Measurements from ENCODE around the gene MAP3K12. TPM values are rescaled to one million over a fixed set of nuclear protein-coding genes. Genes with fewer than 3 reads are reported as not detected.

MAP3K12 gene
- total and polyA plus RNA-seq, 10 of the 15 experiments (the other 5 are each of a cell fraction or from before 2014, with no cell fraction given) = 0.45 to 14.9 (median 6.9) TPM

GRCh38 chr12:53508534-53509170, 9.4 kb upstream of the MAP3K12 start (continued):
- TF ChIP-seq HSF1 (IDR thresholded peaks at IDR 0.05; ENCODE audit: low read depth, low read length) (no peak), NRF1 (conservative IDR thresholded peaks at IDR 0.05; ENCODE audit: low read depth, low read length) (no peak), MTA3 (IDR thresholded peaks at IDR 0.05; ENCODE audit: borderline replicate concordance, low read length) (no peak), SMARCA5 (IDR thresholded peaks at IDR 0.05) (peak; percentile 72; the same call in 1 of the 2 replicates), RUNX3 (IDR thresholded peaks at IDR 0.05; ENCODE audit: low read length) (peak; percentile 60), CUX1 (IDR thresholded peaks at IDR 0.05; ENCODE audit: insufficient replicate concordance, low read depth, low read length) (no peak), EP300 (IDR thresholded peaks at IDR 0.05; ENCODE audit: borderline replicate concordance in 1 of 2, control insufficient read depth in 1 of 2, low read depth in 2 of 2, low read length in 2 of 2) (no peak), HDAC2 (IDR thresholded peaks at IDR 0.05) (no peak), NKRF (conservative IDR thresholded peaks at IDR 0.05) (no peak), PAX5 (IDR thresholded peaks at IDR 0.05; ENCODE audit: borderline replicate concordance, low read depth, low read length) (no peak), MEF2B (IDR thresholded peaks at IDR 0.05; ENCODE audit: partially characterized antibody, poor library complexity, severe bottlenecking) (peak; percentile 20), ZNF592 (IDR thresholded peaks at IDR 0.05) (no peak)
